Esophagus muscularis mucosa (tissue), 4 donors: Measurements from ENCODE around the gene KBTBD13.

Experiments
- EP300 ChIP-seq: sonication (generic); formaldehyde crosslinking; IDR thresholded peaks from one replicate; pipeline ENCODE4 v1.6.1; 2017; ENCODE audit warnings: antibody characterized with exemption
- POLR2A ChIP-seq: fragments of 450-650 bp; IDR thresholded peaks from one replicate; pipeline ENCODE4 v1.6.1; 2017; ENCODE audit warnings: antibody characterized with exemption, moderate library complexity, mild to moderate bottlenecking, low read depth
- POLR2AphosphoS5 ChIP-seq, 2 donors: sonication (generic); formaldehyde crosslinking; IDR thresholded peaks; one replicate each; pipeline ENCODE4 v1.6.1; 2017; ENCODE audit warnings: antibody characterized with exemption in 2 of 2
- TF ChIP-seq, protein P1 (sequence below), 3 experiments: fragments of 200-600 bp in 2 of 3; fragments of 450-650 bp in 1 of 3; sonication (generic) in 2 of 3; IDR thresholded peaks; one replicate each; pipeline ENCODE4 v1.5.1; 2017 to 2019; ENCODE audit warnings: antibody characterized with exemption in 3 of 3, mild to moderate bottlenecking in 2 of 3, moderate library complexity in 1 of 3

DNA sequence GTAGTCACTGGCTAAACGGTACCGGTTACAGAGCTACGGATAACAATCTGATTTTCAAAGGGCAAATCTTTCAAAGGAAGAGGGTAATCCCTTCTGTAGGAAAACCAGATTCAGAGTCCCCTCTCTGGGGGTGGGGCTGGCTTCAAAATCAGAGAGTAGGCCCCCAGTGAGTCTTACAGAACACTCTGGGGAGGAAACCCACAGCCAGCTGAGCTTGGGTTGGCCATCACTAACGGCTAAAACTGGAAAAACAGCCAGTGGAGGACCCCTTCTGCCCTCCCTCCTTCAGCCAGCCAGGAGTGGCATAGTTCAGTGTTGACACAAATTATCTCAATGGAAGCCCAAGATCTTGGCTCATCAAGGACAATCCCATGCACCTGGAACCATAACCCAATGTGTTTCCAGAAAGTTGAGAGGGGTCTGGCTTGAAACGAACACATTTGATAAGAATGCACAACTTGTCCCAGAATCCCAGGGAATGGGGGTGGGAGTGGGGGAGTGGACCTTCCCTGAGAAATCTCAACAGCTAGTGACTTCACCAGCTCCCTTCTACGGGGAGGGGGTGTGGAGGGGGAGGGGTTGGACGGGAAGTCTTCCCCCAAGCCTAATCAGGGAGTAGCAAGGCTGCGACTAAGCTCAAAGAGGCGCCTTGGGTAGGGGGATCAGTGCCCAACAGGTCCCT lies 9.8 kb upstream of the KBTBD13 start:
- TF ChIP-seq, protein P1, sequence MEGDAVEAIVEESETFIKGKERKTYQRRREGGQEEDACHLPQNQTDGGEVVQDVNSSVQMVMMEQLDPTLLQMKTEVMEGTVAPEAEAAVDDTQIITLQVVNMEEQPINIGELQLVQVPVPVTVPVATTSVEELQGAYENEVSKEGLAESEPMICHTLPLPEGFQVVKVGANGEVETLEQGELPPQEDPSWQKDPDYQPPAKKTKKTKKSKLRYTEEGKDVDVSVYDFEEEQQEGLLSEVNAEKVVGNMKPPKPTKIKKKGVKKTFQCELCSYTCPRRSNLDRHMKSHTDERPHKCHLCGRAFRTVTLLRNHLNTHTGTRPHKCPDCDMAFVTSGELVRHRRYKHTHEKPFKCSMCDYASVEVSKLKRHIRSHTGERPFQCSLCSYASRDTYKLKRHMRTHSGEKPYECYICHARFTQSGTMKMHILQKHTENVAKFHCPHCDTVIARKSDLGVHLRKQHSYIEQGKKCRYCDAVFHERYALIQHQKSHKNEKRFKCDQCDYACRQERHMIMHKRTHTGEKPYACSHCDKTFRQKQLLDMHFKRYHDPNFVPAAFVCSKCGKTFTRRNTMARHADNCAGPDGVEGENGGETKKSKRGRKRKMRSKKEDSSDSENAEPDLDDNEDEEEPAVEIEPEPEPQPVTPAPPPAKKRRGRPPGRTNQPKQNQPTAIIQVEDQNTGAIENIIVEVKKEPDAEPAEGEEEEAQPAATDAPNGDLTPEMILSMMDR (IDR thresholded peaks at IDR 0.05), result no peak
- TF ChIP-seq POLR2A, result no peak
- TF ChIP-seq POLR2AphosphoS5 (IDR thresholded peaks at IDR 0.05), result peak; percentile 26 to 58
- TF ChIP-seq EP300, result no peak
